SJCRH30 (cell line): Measurements from ENCODE around the gene PKN3. TPM values are rescaled to one million over a fixed set of nuclear protein-coding genes. Genes with fewer than 3 reads are reported as not detected.
A peak's percentile ranks its signal among the peaks of the same experiment; 100 is the strongest.

Source experiments
- DNase-seq, 2 experiments: peaks; one replicate each; pipeline ENCODE4 v3.0.0-alpha.2; 2015 to 2020
- H3K27ac ChIP-seq: fragments of 250-450 bp; sonication (Bioruptor Pico); 2 replicates; pipeline ENCODE4 v1.5.1; 2020; ENCODE audit warnings: mild to moderate bottlenecking, moderate library complexity
- H3K27me3 ChIP-seq: fragments of 250-450 bp; sonication (Bioruptor Pico); 2 replicates; pipeline ENCODE4 v1.5.1; 2020; ENCODE audit warnings: mild to moderate bottlenecking, moderate library complexity
- H3K36me3 ChIP-seq: fragments of 250-450 bp; sonication (Bioruptor Pico); 2 replicates; pipeline ENCODE4 v1.5.1; 2020; ENCODE audit warnings: mild to moderate bottlenecking, moderate library complexity
- H3K4me1 ChIP-seq: fragments of 250-450 bp; sonication (Bioruptor Pico); 2 replicates; pipeline ENCODE4 v1.5.1; 2020; ENCODE audit warnings: mild to moderate bottlenecking, moderate library complexity
- H3K4me3 ChIP-seq: fragments of 250-450 bp; sonication (Bioruptor Pico); 2 replicates; pipeline ENCODE4 v1.5.1; 2020; ENCODE audit warnings: mild to moderate bottlenecking, moderate library complexity
- H3K9me3 ChIP-seq: fragments of 250-450 bp; sonication (Bioruptor Pico); replicated peaks from 2 replicates; pipeline ENCODE4 v1.5.1; 2020; ENCODE audit warnings: mild to moderate bottlenecking, moderate library complexity
- total RNA-seq: library from RNA; depleted of rRNA; stranded (reverse); fragments of >200 nt; shearing (Covaris generic); gene quantifications from 2 replicates; pipeline ENCODE4 v1.2.3, GENCODE V29; 2014

Gene PKN3
- total RNA-seq, 1 experiment from 2014 or later = 20.2 TPM

GRCh38 chr9:128703616-128704355 lies 1.5 kb downstream of the PKN3 start:
- DNase-seq = no peak
- Histone ChIP-seq H3K4me1 (no peaks in the 10 kb centered on the region), H3K27ac (peak overlapping the region; percentile 68), H3K27me3 (no peaks in the 10 kb centered on the region), H3K9me3 (no peaks in the 10 kb centered on the region), H3K4me3 (peak overlapping the region; percentile 76), H3K36me3 (peaks cover 18% of the 10 kb centered on the region)

GRCh38 chr9:128704356-128704670 lies 2.0 kb downstream of the PKN3 start:
- DNase-seq = no peak
- Histone ChIP-seq H3K27ac (no peak overlapping the region), H3K4me1 (no peaks in the 10 kb centered on the region), H3K9me3 (no peaks in the 10 kb centered on the region), H3K36me3 (peaks cover 18% of the 10 kb centered on the region), H3K4me3 (no peak overlapping the region), H3K27me3 (no peaks in the 10 kb centered on the region)

- Histone ChIP-seq H3K4me3 (no peak overlapping the region), H3K27ac (no peak overlapping the region), H3K27me3 (no peaks in the 10 kb centered on the region), H3K36me3 (peaks cover 18% of the 10 kb centered on the region), H3K4me1 (no peaks in the 10 kb centered on the region), H3K9me3 (no peaks in the 10 kb centered on the region)
- peak in 1 of 2 experiments; percentile 7 for DNase-seq
Observed at GRCh38 chr9:128705051-128705965, 3.0 kb downstream of the PKN3 start.

- Histone ChIP-seq H3K9me3 (no peaks in the 10 kb centered on the region), H3K27ac (no peak overlapping the region), H3K4me1 (no peaks in the 10 kb centered on the region), H3K36me3 (peaks cover 23% of the 10 kb centered on the region), H3K4me3 (no peak overlapping the region), H3K27me3 (no peaks in the 10 kb centered on the region)
- DNase-seq = no peak
Observed at GRCh38 chr9:128706045-128706444, 3.7 kb downstream of the PKN3 start.

- H3K27ac ChIP-seq = no peak overlapping the region
- H3K36me3 ChIP-seq = peaks cover 24% of the 10 kb centered on the region
- H3K4me1 ChIP-seq = no peaks in the 10 kb centered on the region
- no peak for DNase-seq
- H3K4me3 ChIP-seq = no peak overlapping the region
- no peaks in the 10 kb centered on the region for H3K9me3 ChIP-seq
- H3K27me3 ChIP-seq = no peaks in the 10 kb centered on the region
Observed at GRCh38 chr9:128706671-128707381, 4.5 kb downstream of the PKN3 start.

GRCh38 chr9:128707446-128707845 lies 5.1 kb downstream of the PKN3 start:
- no peaks in the 10 kb centered on the region for H3K4me1 ChIP-seq
- H3K4me3 ChIP-seq = no peak overlapping the region
- DNase-seq = no peak
- H3K27ac ChIP-seq = no peak overlapping the region
- H3K27me3 ChIP-seq = no peaks in the 10 kb centered on the region
- H3K36me3 ChIP-seq = peaks cover 30% of the 10 kb centered on the region
- H3K9me3 ChIP-seq = no peaks in the 10 kb centered on the region

- no peak overlapping the region for H3K27ac ChIP-seq
Observed at GRCh38 chr9:128712451-128713410, 10.4 kb downstream of the PKN3 start.

GRCh38 chr9:128713411-128713780 lies 11.1 kb downstream of the PKN3 start:
- H3K27me3 ChIP-seq = no peaks in the 10 kb centered on the region

More at GRCh38 chr9:128712451-128713410, 10.4 kb downstream of the PKN3 start:
- Histone ChIP-seq H3K9me3 (no peaks in the 10 kb centered on the region), H3K36me3 (peaks cover 41% of the 10 kb centered on the region), H3K4me1 (no peaks in the 10 kb centered on the region), H3K4me3 (no peak overlapping the region), H3K27me3 (no peaks in the 10 kb centered on the region)
- DNase-seq = no peak

GRCh38 chr9:128713941-128714573 lies 11.8 kb downstream of the PKN3 start:
- no peaks in the 10 kb centered on the region for H3K27me3 ChIP-seq
- no peaks in the 10 kb centered on the region for H3K9me3 ChIP-seq
- no peaks in the 10 kb centered on the region for H3K4me1 ChIP-seq
- H3K4me3 ChIP-seq = no peak overlapping the region
- peaks cover 39% of the 10 kb centered on the region for H3K36me3 ChIP-seq
- DNase-seq = no peak
- no peak overlapping the region for H3K27ac ChIP-seq

More at GRCh38 chr9:128713411-128713780, 11.1 kb downstream of the PKN3 start:
- DNase-seq = no peak
- Histone ChIP-seq H3K4me1 (no peaks in the 10 kb centered on the region), H3K27ac (no peak overlapping the region), H3K4me3 (no peak overlapping the region), H3K9me3 (no peaks in the 10 kb centered on the region), H3K36me3 (peaks cover 41% of the 10 kb centered on the region)

- H3K36me3 ChIP-seq = peaks cover 39% of the 10 kb centered on the region
- no peak overlapping the region for H3K27ac ChIP-seq
- no peaks in the 10 kb centered on the region for H3K4me1 ChIP-seq
- H3K4me3 ChIP-seq = no peak overlapping the region
- no peaks in the 10 kb centered on the region for H3K9me3 ChIP-seq
- DNase-seq = no peak
- H3K27me3 ChIP-seq = no peaks in the 10 kb centered on the region
Observed at GRCh38 chr9:128714586-128715435, 12.5 kb downstream of the PKN3 start.

GRCh38 chr9:128715436-128715750 lies 13.1 kb downstream of the PKN3 start:
- Histone ChIP-seq H3K36me3 (peaks cover 39% of the 10 kb centered on the region), H3K4me3 (no peak overlapping the region), H3K27me3 (no peaks in the 10 kb centered on the region), H3K27ac (no peak overlapping the region), H3K9me3 (no peaks in the 10 kb centered on the region), H3K4me1 (no peaks in the 10 kb centered on the region)
- no peak for DNase-seq

GRCh38 chr9:128716581-128717254 lies 14.4 kb downstream of the PKN3 start:
- no peak for DNase-seq
- Histone ChIP-seq H3K4me1 (no peaks in the 10 kb centered on the region), H3K4me3 (no peak overlapping the region), H3K9me3 (no peaks in the 10 kb centered on the region), H3K36me3 (peaks cover 35% of the 10 kb centered on the region), H3K27ac (no peak overlapping the region), H3K27me3 (no peaks in the 10 kb centered on the region)

GRCh38 chr9:128718047-128718446 lies 15.7 kb downstream of the PKN3 start:
- no peak for DNase-seq
- Histone ChIP-seq H3K4me3 (no peak overlapping the region), H3K36me3 (peaks cover 28% of the 10 kb centered on the region), H3K27ac (no peak overlapping the region), H3K9me3 (no peaks in the 10 kb centered on the region), H3K27me3 (no peaks in the 10 kb centered on the region), H3K4me1 (no peaks in the 10 kb centered on the region)
